ENCODE data around the gene PARVA. TPM values are rescaled to one million over a fixed set of nuclear protein-coding genes. Genes with fewer than 3 reads are reported as not detected.

The PARVA gene
- total RNA-seq, 4 donors from 2014 or later = 10.0 to 25.0 (median 14.2) TPM

GRCh38 chr11:12581416-12581815 lies 204.0 kb downstream of the PARVA start:
- intact Hi-C loops (cut with DNase I; ENCODE audit: low total_unique reads) = no loop called here
- no peak for DNase-seq (ENCODE audit: low spot score in 2 of 2)
- TF ChIP-seq POLR2A (IDR thresholded peaks at IDR 0.05) = no peak
- TF ChIP-seq, protein P1, sequence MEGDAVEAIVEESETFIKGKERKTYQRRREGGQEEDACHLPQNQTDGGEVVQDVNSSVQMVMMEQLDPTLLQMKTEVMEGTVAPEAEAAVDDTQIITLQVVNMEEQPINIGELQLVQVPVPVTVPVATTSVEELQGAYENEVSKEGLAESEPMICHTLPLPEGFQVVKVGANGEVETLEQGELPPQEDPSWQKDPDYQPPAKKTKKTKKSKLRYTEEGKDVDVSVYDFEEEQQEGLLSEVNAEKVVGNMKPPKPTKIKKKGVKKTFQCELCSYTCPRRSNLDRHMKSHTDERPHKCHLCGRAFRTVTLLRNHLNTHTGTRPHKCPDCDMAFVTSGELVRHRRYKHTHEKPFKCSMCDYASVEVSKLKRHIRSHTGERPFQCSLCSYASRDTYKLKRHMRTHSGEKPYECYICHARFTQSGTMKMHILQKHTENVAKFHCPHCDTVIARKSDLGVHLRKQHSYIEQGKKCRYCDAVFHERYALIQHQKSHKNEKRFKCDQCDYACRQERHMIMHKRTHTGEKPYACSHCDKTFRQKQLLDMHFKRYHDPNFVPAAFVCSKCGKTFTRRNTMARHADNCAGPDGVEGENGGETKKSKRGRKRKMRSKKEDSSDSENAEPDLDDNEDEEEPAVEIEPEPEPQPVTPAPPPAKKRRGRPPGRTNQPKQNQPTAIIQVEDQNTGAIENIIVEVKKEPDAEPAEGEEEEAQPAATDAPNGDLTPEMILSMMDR (IDR thresholded peaks at IDR 0.05) = no peak
- 73 to 82% methylated on average over 3 of the region's 3 CpGs for WGBS, 2 donors
- no peak overlapping the region for H3K4me3 ChIP-seq (ENCODE audit: low read depth, poor library complexity, severe bottlenecking)

- WGBS, 2 donors = 63 to 85% methylated on average over 1 of the region's 1 CpG
- no peak for TF ChIP-seq POLR2A (IDR thresholded peaks at IDR 0.05)
- no peak overlapping the region for H3K4me3 ChIP-seq (ENCODE audit: low read depth, poor library complexity, severe bottlenecking)
- no peak for DNase-seq (ENCODE audit: low spot score in 2 of 2)
- intact Hi-C loops (cut with DNase I; ENCODE audit: low total_unique reads) = no loop called here
Observed at GRCh38 chr11:12581923-12582322, 204.6 kb downstream of the PARVA start.

All from lower leg skin (tissue), 4 donors.